Keratinocyte (primary cell): ENCODE data around the gene OR14A2. TPM values are rescaled to one million over a fixed set of nuclear protein-coding genes. Genes with fewer than 3 reads are reported as not detected.

ENCODE experiments used
- DNase-seq: peaks from one replicate; pipeline ENCODE4 v3.0.0-alpha.2; 2011; ENCODE audit warnings: low read depth, missing footprints, low spot score
- FAIRE-seq: peaks from 2 replicates; lab custom pipeline; 2011; peaks lifted over from hg19 to GRCh38; lab: Jason Lieb, UNC
- H2AFZ ChIP-seq: 2 replicates; pipeline ENCODE4 v1.6.0; 2012; ENCODE audit warnings: low read length, control low read depth, inconsistent platforms; ENCODE audit not compliant: control insufficient read depth
- H3K27ac ChIP-seq: 2 replicates; pipeline ENCODE4 v1.5.1; 2011; ENCODE audit warnings: low read length; ENCODE audit not compliant: control insufficient read depth, insufficient read depth
- H3K27me3 ChIP-seq: 3 replicates; pipeline ENCODE4 v1.6.0; 2011; ENCODE audit warnings: low read length; ENCODE audit not compliant: control insufficient read depth, insufficient read depth; ENCODE audit errors: extremely low read depth
- H3K36me3 ChIP-seq, 2 experiments: 2 replicates in 1 of 2; 3 replicates in 1 of 2; pipeline ENCODE4 v1.5.1; 2011; ENCODE audit warnings: low read length in 2 of 2, mild to moderate bottlenecking in 1 of 2; ENCODE audit not compliant: control insufficient read depth in 2 of 2, insufficient read depth in 2 of 2; ENCODE audit errors: extremely low read depth in 1 of 2
- H3K4me1 ChIP-seq: 3 replicates; pipeline ENCODE4 v1.5.1; 2011; ENCODE audit warnings: low read length; ENCODE audit not compliant: control insufficient read depth, insufficient read depth; ENCODE audit errors: extremely low read depth
- H3K4me2 ChIP-seq: 3 replicates; pipeline ENCODE4 v1.6.0; 2011; ENCODE audit warnings: low read depth, low read length; ENCODE audit not compliant: control insufficient read depth, insufficient read depth; ENCODE audit errors: extremely low read depth
- H3K4me3 ChIP-seq, 3 experiments: fragments of 200-600 bp in 1 of 3; sonication (generic) in 1 of 3; 2 replicates in 2 of 3; 3 replicates in 1 of 3; pipeline ENCODE4 v1.5.1; 2011 to 2016; ENCODE audit warnings: low read length in 3 of 3, mild to moderate bottlenecking in 3 of 3, control low read depth in 2 of 3, inconsistent platforms in 1 of 3, low read depth in 1 of 3, mixed read lengths in 1 of 3, mixed run types in 1 of 3, moderate library complexity in 1 of 3; ENCODE audit not compliant: control insufficient read depth in 2 of 3, insufficient read depth in 2 of 3; ENCODE audit errors: extremely low read depth in 1 of 3
- H3K79me2 ChIP-seq: 2 replicates; pipeline ENCODE4 v1.6.0; 2012; ENCODE audit warnings: low read length; ENCODE audit not compliant: control insufficient read depth, insufficient read depth
- H3K9ac ChIP-seq: 3 replicates; pipeline ENCODE4 v1.6.0; 2011; ENCODE audit warnings: low read length; ENCODE audit not compliant: control insufficient read depth, insufficient read depth; ENCODE audit errors: extremely low read depth
- H3K9me1 ChIP-seq: 3 replicates; pipeline ENCODE4 v1.6.0; 2011; ENCODE audit warnings: low read length; ENCODE audit not compliant: control insufficient read depth, insufficient read depth; ENCODE audit errors: extremely low read depth
- H3K9me3 ChIP-seq: 2 replicates; pipeline ENCODE4 v1.5.1; 2012; ENCODE audit warnings: low read depth, low read length; ENCODE audit not compliant: control insufficient read depth
- H4K20me1 ChIP-seq: 3 replicates; pipeline ENCODE4 v1.6.0; 2011; ENCODE audit warnings: low read length; ENCODE audit not compliant: control insufficient read depth, insufficient read depth; ENCODE audit errors: extremely low read depth
- EZH2 ChIP-seq: IDR thresholded peaks from one replicate; pipeline ENCODE4 v1.6.1; 2012; ENCODE audit warnings: inconsistent platforms, mild to moderate bottlenecking, low read length, moderate library complexity
- dilution Hi-C: fragments of 300-500 bp; cut with MboI; formaldehyde crosslinking; loops from one replicate; pipeline ENCODE4 v1.7.0; 2020; ENCODE audit warnings: low sequenced_read_pairs; ENCODE audit not compliant: extremely low pct_ligation_motif_present
- polyA plus RNA-seq, 5 experiments: library from polyadenylated mRNA; depleted of rRNA in 3 of 5; stranded (reverse) in 3 of 5; stranded (forward) in 1 of 5; unstranded in 1 of 5; fragments of >200 nt; gene quantifications; 1 replicate in 1 of 5; 2 replicates in 3 of 5; 3 replicates in 1 of 5; pipeline versions ENCODE4 v1.2.1 to v1.2.3, GENCODE V29; 2011 to 2012; ENCODE audit warnings: missing spikeins in 2 of 5, low read depth in 1 of 5, low replicate concordance in 1 of 5
- TF ChIP-seq, protein P1 (sequence below), 3 experiments: IDR thresholded peaks in 1 of 3; conservative IDR thresholded peaks in 1 of 3; optimal IDR thresholded peaks in 1 of 3; 2 replicates in 2 of 3; 3 replicates in 1 of 3; pipeline versions ENCODE3 to v1.5.1; 2011; ENCODE audit warnings: low read length in 3 of 3, mild to moderate bottlenecking in 3 of 3, moderate library complexity in 2 of 3, control low read depth in 1 of 3, inconsistent platforms in 1 of 3; ENCODE audit not compliant: insufficient read depth in 2 of 3; ENCODE audit errors: extremely low read depth in 1 of 3

Gene OR14A2
- polyA plus RNA-seq, 1 donor (not counting 4 experiments of a cell fraction or from before 2014, with no cell fraction given) = not detected

GRCh38 chr1:247738315-247738714, 9.6 kb downstream of the OR14A2 start, which contains the start of gene OR14K1:
Gene OR14K1 (plus strand): TSS chr1:247738615. CDS start chr1:247738615, 0 bp downstream.
- Histone ChIP-seq H3K4me1 (no peaks in the 10 kb centered on the region), H3K9me1 (no peaks in the 10 kb centered on the region), H3K27ac (no peak within 1 kb of the TSS), H2AFZ (no peak within 1 kb of the TSS), H3K9ac (no peak within 1 kb of the TSS), H3K4me3 (no peak within 1 kb of the TSS), H3K79me2 (no peaks in the 10 kb centered on the region), H3K9me3 (peaks cover 4% of the 10 kb centered on the region), H3K36me3 (no peaks in the 10 kb centered on the region), H3K4me2 (no peak within 1 kb of the TSS), H3K27me3 (no peaks in the 10 kb centered on the region), H4K20me1 (no peaks in the 10 kb centered on the region)
- TF ChIP-seq, protein P1, sequence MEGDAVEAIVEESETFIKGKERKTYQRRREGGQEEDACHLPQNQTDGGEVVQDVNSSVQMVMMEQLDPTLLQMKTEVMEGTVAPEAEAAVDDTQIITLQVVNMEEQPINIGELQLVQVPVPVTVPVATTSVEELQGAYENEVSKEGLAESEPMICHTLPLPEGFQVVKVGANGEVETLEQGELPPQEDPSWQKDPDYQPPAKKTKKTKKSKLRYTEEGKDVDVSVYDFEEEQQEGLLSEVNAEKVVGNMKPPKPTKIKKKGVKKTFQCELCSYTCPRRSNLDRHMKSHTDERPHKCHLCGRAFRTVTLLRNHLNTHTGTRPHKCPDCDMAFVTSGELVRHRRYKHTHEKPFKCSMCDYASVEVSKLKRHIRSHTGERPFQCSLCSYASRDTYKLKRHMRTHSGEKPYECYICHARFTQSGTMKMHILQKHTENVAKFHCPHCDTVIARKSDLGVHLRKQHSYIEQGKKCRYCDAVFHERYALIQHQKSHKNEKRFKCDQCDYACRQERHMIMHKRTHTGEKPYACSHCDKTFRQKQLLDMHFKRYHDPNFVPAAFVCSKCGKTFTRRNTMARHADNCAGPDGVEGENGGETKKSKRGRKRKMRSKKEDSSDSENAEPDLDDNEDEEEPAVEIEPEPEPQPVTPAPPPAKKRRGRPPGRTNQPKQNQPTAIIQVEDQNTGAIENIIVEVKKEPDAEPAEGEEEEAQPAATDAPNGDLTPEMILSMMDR (optimal IDR thresholded peaks at IDR 0.05 in 1 of 3, IDR thresholded peaks at IDR 0.05 in 1 of 3, conservative IDR thresholded peaks at IDR 0.05 in 1 of 3; ENCODE audit: extremely low read depth in 1 of 3, insufficient read depth in 2 of 3, low read length in 3 of 3) = no peak
- no peak for TF ChIP-seq EZH2
- DNase-seq (no peak), FAIRE-seq (no peak)
- dilution Hi-C loops = no loop called here

- Histone ChIP-seq H3K79me2 (no peaks in the 10 kb centered on the region), H3K4me3 (no peak overlapping the region), H3K4me2 (no peak overlapping the region), H3K4me1 (no peaks in the 10 kb centered on the region), H3K36me3 (no peaks in the 10 kb centered on the region), H2AFZ (no peak overlapping the region), H3K9me3 (peaks cover 2% of the 10 kb centered on the region), H3K9ac (no peak overlapping the region), H3K27me3 (no peaks in the 10 kb centered on the region), H4K20me1 (no peaks in the 10 kb centered on the region), H3K27ac (no peak overlapping the region), H3K9me1 (no peaks in the 10 kb centered on the region)
- FAIRE-seq = no peak
- no peak for DNase-seq
- dilution Hi-C loops = no loop called here
- TF ChIP-seq EZH2 = no peak
- TF ChIP-seq, protein P1 (optimal IDR thresholded peaks at IDR 0.05 in 1 of 3, IDR thresholded peaks at IDR 0.05 in 1 of 3, conservative IDR thresholded peaks at IDR 0.05 in 1 of 3; ENCODE audit: extremely low read depth in 1 of 3, insufficient read depth in 2 of 3, low read length in 3 of 3) = no peak
Measured at GRCh38 chr1:247721222-247721621, 26.7 kb downstream of the OR14A2 start.
